GM12878 (cell line): ENCODE measurements around the gene KDELR1. TPM values are rescaled to one million over a fixed set of nuclear protein-coding genes. Genes with fewer than 3 reads are reported as not detected.

Experiments used
- ESRRA ChIP-seq: IDR thresholded peaks from 2 replicates; pipeline ENCODE4 v1.6.1; 2012; ENCODE audit warnings: mild to moderate bottlenecking, low read length, improper control_type of control experiment
- IRF3 ChIP-seq: fragments of 450-650 bp; IDR thresholded peaks from 2 replicates; pipeline ENCODE4 v1.6.1; 2014; ENCODE audit warnings: mild to moderate bottlenecking
- KDM1A ChIP-seq: fragments of 200-600 bp; sonication (generic); IDR thresholded peaks from 2 replicates; pipeline ENCODE4 v1.6.1; 2016; ENCODE audit warnings: borderline replicate concordance
- SRF ChIP-seq, 2 experiments: IDR thresholded peaks; 2 replicates each; pipeline ENCODE4 v1.6.1; 2011; ENCODE audit warnings: low read depth in 2 of 2, low read length in 2 of 2, mild to moderate bottlenecking in 1 of 2, moderate library complexity in 1 of 2
- ZBTB40 ChIP-seq: fragments of 450-650 bp; IDR thresholded peaks from 2 replicates; pipeline ENCODE4 v1.6.1; 2016; ENCODE audit warnings: mild to moderate bottlenecking, moderate library complexity, borderline replicate concordance
- polyA plus RNA-seq, 11 experiments: library from polyadenylated mRNA; depleted of rRNA in 4 of 11; unstranded in 6 of 11; stranded (reverse) in 5 of 11; fragments of >200 nt; fragmentation: Nextera tagmentation in 4 of 11; fragmentation: Illumina TruSeq in 1 of 11; extraction: Ambion mirVana in 4 of 11; extraction: Trizol in 1 of 11; gene quantifications; 1 replicate in 1 of 11; 2 replicates in 10 of 11; pipeline versions ENCODE4 v1.2.1 to v1.2.3, GENCODE V29; 2011 to 2016; ENCODE audit warnings: inconsistent platforms in 2 of 11, missing spikeins in 2 of 11, low read depth in 1 of 11
- total RNA-seq, 4 experiments: library from RNA; depleted of rRNA in 3 of 4; stranded (reverse); fragments of >200 nt in 3 of 4; fragmentation: Illumina TruSeq in 1 of 4; extraction: Trizol in 1 of 4; gene quantifications; 2 replicates each; pipeline versions ENCODE4 v1.2.1 to v1.2.3, GENCODE V29; 2013 to 2021
- TF ChIP-seq, protein P1 (sequence below): fragments of 450-650 bp; formaldehyde crosslinking; IDR thresholded peaks from 2 replicates; pipeline ENCODE4 v1.4.0; 2022; ENCODE audit warnings: mild to moderate bottlenecking, moderate library complexity

KDELR1 gene
- total and polyA plus RNA-seq, 10 of the 15 experiments (the other 5 are each of a cell fraction or from before 2014, with no cell fraction given), result 2.3 to 71.0 (median 45.2) TPM

DNA sequence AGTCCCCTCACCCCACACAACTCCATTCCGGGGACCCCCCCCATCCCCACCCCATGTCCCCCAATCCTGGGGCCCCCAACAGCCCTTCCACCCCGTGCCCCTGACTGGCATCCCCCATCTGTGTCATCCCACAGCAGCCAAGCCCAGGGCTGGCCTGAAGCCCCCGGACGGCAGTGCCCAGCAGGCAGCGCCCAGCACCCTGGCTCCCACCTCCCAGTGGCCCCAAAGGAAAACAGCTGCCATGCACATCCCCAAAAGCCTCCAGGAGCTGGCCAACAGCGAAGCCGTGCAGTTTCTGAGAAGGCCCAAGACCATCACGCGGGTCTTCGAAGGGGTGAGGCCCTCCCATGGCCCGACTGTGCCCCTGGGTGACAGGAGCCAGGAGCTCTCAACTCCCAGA, 25.7 kb downstream of the KDELR1 start (continued):
- TF ChIP-seq, protein P1, sequence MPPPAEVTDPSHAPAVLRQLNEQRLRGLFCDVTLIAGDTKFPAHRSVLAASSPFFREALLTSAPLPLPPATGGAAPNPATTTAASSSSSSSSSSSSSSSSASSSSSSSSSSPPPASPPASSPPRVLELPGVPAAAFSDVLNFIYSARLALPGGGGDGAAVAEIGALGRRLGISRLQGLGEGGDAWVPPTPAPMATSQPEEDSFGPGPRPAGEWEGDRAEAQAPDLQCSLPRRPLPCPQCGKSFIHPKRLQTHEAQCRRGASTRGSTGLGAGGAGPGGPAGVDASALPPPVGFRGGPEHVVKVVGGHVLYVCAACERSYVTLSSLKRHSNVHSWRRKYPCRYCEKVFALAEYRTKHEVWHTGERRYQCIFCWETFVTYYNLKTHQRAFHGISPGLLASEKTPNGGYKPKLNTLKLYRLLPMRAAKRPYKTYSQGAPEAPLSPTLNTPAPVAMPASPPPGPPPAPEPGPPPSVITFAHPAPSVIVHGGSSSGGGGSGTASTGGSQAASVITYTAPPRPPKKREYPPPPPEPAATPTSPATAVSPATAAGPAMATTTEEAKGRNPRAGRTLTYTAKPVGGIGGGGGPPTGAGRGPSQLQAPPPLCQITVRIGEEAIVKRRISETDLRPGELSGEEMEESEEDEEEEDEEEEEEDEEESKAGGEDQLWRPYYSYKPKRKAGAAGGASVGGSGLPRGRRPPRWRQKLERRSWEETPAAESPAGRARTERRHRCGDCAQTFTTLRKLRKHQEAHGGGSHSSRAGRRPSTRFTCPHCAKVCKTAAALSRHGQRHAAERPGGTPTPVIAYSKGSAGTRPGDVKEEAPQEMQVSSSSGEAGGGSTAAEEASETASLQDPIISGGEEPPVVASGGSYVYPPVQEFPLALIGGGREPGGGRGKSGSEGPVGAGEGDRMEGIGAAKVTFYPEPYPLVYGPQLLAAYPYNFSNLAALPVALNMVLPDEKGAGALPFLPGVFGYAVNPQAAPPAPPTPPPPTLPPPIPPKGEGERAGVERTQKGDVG, result no peak
- TF ChIP-seq ZBTB40, result no peak
- TF ChIP-seq KDM1A, result no peak
- no peak for TF ChIP-seq IRF3
- no peak for TF ChIP-seq ESRRA
- no peak for TF ChIP-seq SRF (IDR thresholded peaks at IDR 0.05; ENCODE audit: low read depth in 2 of 2, low read length in 2 of 2)
